OCI-LY1 (cell line): ENCODE data around the gene COPE.

Experiments
- H2AFZ ChIP-seq: fragments of 200-600 bp; sonication (generic), shearing (Covaris generic); 2 replicates; pipeline ENCODE4 v1.6.0; 2014; ENCODE audit warnings: antibody characterized with exemption, mild to moderate bottlenecking, low read length
- H3F3A ChIP-seq: fragments of 200-600 bp; sonication (generic), shearing (Covaris generic); 2 replicates; pipeline ENCODE4 v1.6.0; 2014; ENCODE audit warnings: mild to moderate bottlenecking, antibody characterized with exemption, low read length, moderate library complexity; ENCODE audit not compliant: insufficient read depth
- H3K27ac ChIP-seq: fragments of 200-600 bp; sonication (generic); 2 replicates; pipeline ENCODE4 v1.5.1; 2014; ENCODE audit warnings: low read length, mixed run types, mild to moderate bottlenecking, low read depth; ENCODE audit not compliant: poor library complexity, severe bottlenecking
- H3K27me3 ChIP-seq: fragments of 200-600 bp; sonication (generic); 2 replicates; pipeline ENCODE4 v1.6.0; 2014; ENCODE audit warnings: antibody characterized with exemption, mild to moderate bottlenecking, low read length, moderate library complexity; ENCODE audit not compliant: insufficient read depth
- H3K36me3 ChIP-seq: fragments of 200-600 bp; sonication (generic); 2 replicates; pipeline ENCODE4 v1.6.1; 2014; ENCODE audit warnings: mild to moderate bottlenecking, antibody characterized with exemption, low read length, moderate library complexity, mixed read lengths; ENCODE audit not compliant: insufficient read depth
- H3K4me1 ChIP-seq: fragments of 200-600 bp; sonication (generic); 2 replicates; pipeline ENCODE4 v1.5.1; 2014; ENCODE audit warnings: mild to moderate bottlenecking, low read length, moderate library complexity; ENCODE audit not compliant: insufficient read depth, severe bottlenecking
- H3K4me2 ChIP-seq: fragments of 200-600 bp; sonication (generic), shearing (Covaris generic); 2 replicates; pipeline ENCODE4 v1.6.1; 2014; ENCODE audit warnings: low read length
- H3K4me3 ChIP-seq: fragments of 200-600 bp; sonication (generic); 2 replicates; pipeline ENCODE4 v1.5.1; 2014; ENCODE audit warnings: low read length, low read depth, mild to moderate bottlenecking, mixed read lengths; ENCODE audit not compliant: poor library complexity, severe bottlenecking
- H3K79me2 ChIP-seq: fragments of 200-600 bp; shearing (Covaris generic); 2 replicates; pipeline ENCODE4 v1.6.1; 2016; ENCODE audit warnings: mixed run types, low read length, mixed read lengths; ENCODE audit not compliant: insufficient read depth
- H3K9ac ChIP-seq: fragments of 200-600 bp; sonication (generic), shearing (Covaris generic); 2 replicates; pipeline ENCODE4 v1.6.1; 2014; ENCODE audit warnings: mild to moderate bottlenecking, low read length, mixed read lengths
- H3K9me2 ChIP-seq: fragments of 200-600 bp; sonication (generic), shearing (Covaris generic); 2 replicates; pipeline ENCODE4 v1.6.1; 2014; ENCODE audit warnings: low read depth, mild to moderate bottlenecking, low read length, mixed read lengths
- H3K9me3 ChIP-seq: fragments of 200-600 bp; shearing (Covaris generic); 2 replicates; pipeline ENCODE4 v1.6.1; 2014; ENCODE audit warnings: low read length, mixed read lengths
- H4K20me1 ChIP-seq: fragments of 200-600 bp; sonication (generic), shearing (Covaris generic); 2 replicates; pipeline ENCODE4 v1.6.0; 2016; ENCODE audit warnings: mild to moderate bottlenecking, low read length; ENCODE audit not compliant: insufficient read depth
- CTCF ChIP-seq: fragments of 200-600 bp; sonication (generic), shearing (Covaris generic); IDR thresholded peaks from 2 replicates; pipeline ENCODE4 v1.5.1; 2017; ENCODE audit warnings: mild to moderate bottlenecking, antibody characterized with exemption, low read length, moderate library complexity, mixed read lengths
- EZH2 ChIP-seq: fragments of 200-600 bp; sonication (generic), shearing (Covaris generic); IDR thresholded peaks from 2 replicates; pipeline ENCODE4 v1.8.0; 2017; ENCODE audit warnings: borderline replicate concordance, mixed run types, mild to moderate bottlenecking, antibody characterized with exemption, low read length, moderate library complexity, mixed read lengths

COPE gene

GRCh38 chr19:18856385-18857126, 62.6 kb downstream of the COPE start:
- H3K79me2 ChIP-seq = no peaks in the 10 kb centered on the region
- no peaks in the 10 kb centered on the region for H4K20me1 ChIP-seq
- no peak overlapping the region for H3K4me3 ChIP-seq
- no peak overlapping the region for H3K9ac ChIP-seq
- H3K4me1 ChIP-seq = no peaks in the 10 kb centered on the region
- H3K27ac ChIP-seq = no peak overlapping the region
- no peaks in the 10 kb centered on the region for H3K9me2 ChIP-seq
- TF ChIP-seq EZH2 = no peak
- peak; percentile 32 for TF ChIP-seq CTCF
- no peaks in the 10 kb centered on the region for H3K9me3 ChIP-seq
- peaks cover 99% of the 10 kb centered on the region for H3K36me3 ChIP-seq
- H3F3A ChIP-seq = no peaks in the 10 kb centered on the region
- no peak overlapping the region for H3K4me2 ChIP-seq
- no peak overlapping the region for H2AFZ ChIP-seq
- H3K27me3 ChIP-seq = no peaks in the 10 kb centered on the region

- no peak overlapping the region for H3K4me2 ChIP-seq
- H3K9me2 ChIP-seq = no peaks in the 10 kb centered on the region
- peaks cover 99% of the 10 kb centered on the region for H3K36me3 ChIP-seq
- H4K20me1 ChIP-seq = no peaks in the 10 kb centered on the region
- H3K4me1 ChIP-seq = no peaks in the 10 kb centered on the region
- H3F3A ChIP-seq = no peaks in the 10 kb centered on the region
- H3K9ac ChIP-seq = no peak overlapping the region
- no peak overlapping the region for H3K27ac ChIP-seq
- no peak overlapping the region for H3K4me3 ChIP-seq
- no peaks in the 10 kb centered on the region for H3K27me3 ChIP-seq
- TF ChIP-seq CTCF = no peak
- no peak overlapping the region for H2AFZ ChIP-seq
- no peaks in the 10 kb centered on the region for H3K79me2 ChIP-seq
- H3K9me3 ChIP-seq = no peaks in the 10 kb centered on the region
These were observed 63.4 kb downstream of the COPE start for GRCh38 chr19:18855647-18856384.

GRCh38 chr19:18854982-18855381, 64.2 kb downstream of the COPE start:
- Histone ChIP-seq H3K4me1 (no peaks in the 10 kb centered on the region), H3K9me2 (no peaks in the 10 kb centered on the region), H4K20me1 (no peaks in the 10 kb centered on the region), H3K36me3 (peaks cover 99% of the 10 kb centered on the region), H2AFZ (no peak overlapping the region), H3K4me2 (no peak overlapping the region), H3K79me2 (no peaks in the 10 kb centered on the region), H3K27ac (no peak overlapping the region), H3K9me3 (no peaks in the 10 kb centered on the region), H3K27me3 (no peaks in the 10 kb centered on the region), H3K9ac (no peak overlapping the region), H3F3A (no peaks in the 10 kb centered on the region), H3K4me3 (no peak overlapping the region)
- TF ChIP-seq CTCF (no peak), EZH2 (no peak)
